HepG2 (cell line): ENCODE results near the gene POLR1G. TPM values are rescaled to one million over a fixed set of nuclear protein-coding genes. Genes with fewer than 3 reads are reported as not detected.

ENCODE experiments used
- DNMT1 ChIP-seq: sonication (generic); formaldehyde crosslinking; IDR thresholded peaks from 2 replicates; pipeline ENCODE4 v1.5.1; 2020; ENCODE audit warnings: mild to moderate bottlenecking, missing genetic modification reagents
- GZF1 ChIP-seq: sonication (generic); formaldehyde crosslinking; IDR thresholded peaks from 2 replicates; pipeline ENCODE4 v1.5.1; 2020; ENCODE audit warnings: mild to moderate bottlenecking, missing genetic modification reagents
- HCFC1 ChIP-seq: fragments of 150-350 bp; IDR thresholded peaks from 2 replicates; pipeline ENCODE4 v1.6.1; 2014; ENCODE audit warnings: low read depth, low read length
- HES4 ChIP-seq: sonication (generic); formaldehyde crosslinking; IDR thresholded peaks from 2 replicates; pipeline ENCODE4 v1.9.0; 2021; ENCODE audit warnings: mild to moderate bottlenecking, missing genetic modification reagents, borderline replicate concordance
- ISL2 ChIP-seq: sonication (generic); formaldehyde crosslinking; IDR thresholded peaks from 2 replicates; pipeline ENCODE4 v1.5.0; 2020; ENCODE audit warnings: missing genetic modification reagents
- NFE2L2 ChIP-seq: fragments of 150-350 bp; IDR thresholded peaks from 2 replicates; pipeline ENCODE4 v1.6.1; 2014; ENCODE audit warnings: low read length
- RNF2 ChIP-seq: fragments of 450-650 bp; conservative IDR thresholded peaks from 2 replicates; pipeline ENCODE4 v1.6.1; 2016; ENCODE audit warnings: low read depth
- ZFP36L1 ChIP-seq: sonication (generic); formaldehyde crosslinking; IDR thresholded peaks from 2 replicates; pipeline ENCODE4 v1.8.0; 2022; ENCODE audit warnings: mild to moderate bottlenecking, missing genetic modification reagents, moderate library complexity
- ZFP36L2 ChIP-seq: sonication (generic); formaldehyde crosslinking; IDR thresholded peaks from 2 replicates; pipeline ENCODE4 v1.4.0; 2020; ENCODE audit warnings: missing genetic modification reagents
- ZKSCAN5 ChIP-seq: sonication (generic); formaldehyde crosslinking; IDR thresholded peaks from 2 replicates; pipeline ENCODE4 v1.5.1; 2020; ENCODE audit warnings: mild to moderate bottlenecking, missing genetic modification reagents
- ZNF142 ChIP-seq: sonication (generic); formaldehyde crosslinking; IDR thresholded peaks from 2 replicates; pipeline ENCODE4 v1.4.0; 2020; ENCODE audit warnings: missing genetic modification reagents
- ZNF484 ChIP-seq: sonication (generic); formaldehyde crosslinking; IDR thresholded peaks from 2 replicates; pipeline ENCODE4 v1.5.1; 2020; ENCODE audit warnings: mild to moderate bottlenecking, low read depth, missing genetic modification reagents, borderline replicate concordance
- ZNF563 ChIP-seq: sonication (generic); formaldehyde crosslinking; IDR thresholded peaks from 2 replicates; pipeline ENCODE4 v1.8.0; 2022; ENCODE audit warnings: mild to moderate bottlenecking, moderate library complexity, missing genetic modification reagents
- ZNF766 ChIP-seq: sonication (generic); formaldehyde crosslinking; IDR thresholded peaks from 2 replicates; pipeline ENCODE4 v1.5.0; 2020; ENCODE audit warnings: missing genetic modification reagents, borderline replicate concordance
- ZNF792 ChIP-seq: IDR thresholded peaks from 2 replicates; pipeline ENCODE4 v1.6.1; 2016
- ZSCAN30 ChIP-seq: sonication (generic); formaldehyde crosslinking; IDR thresholded peaks from 2 replicates; pipeline ENCODE4 v1.5.0; 2020; ENCODE audit warnings: mild to moderate bottlenecking, missing genetic modification reagents
- ZZZ3 ChIP-seq: sonication (generic); formaldehyde crosslinking; IDR thresholded peaks from 2 replicates; pipeline ENCODE4 v1.4.0; 2020; ENCODE audit warnings: missing genetic modification reagents, mild to moderate bottlenecking, borderline replicate concordance
- polyA plus RNA-seq, 8 experiments: library from polyadenylated mRNA; depleted of rRNA in 3 of 8; stranded (reverse) in 7 of 8; unstranded in 1 of 8; fragments of >200 nt; fragmentation: Illumina TruSeq in 4 of 8; extraction: Trizol in 4 of 8; gene quantifications; 2 replicates each; pipeline versions ENCODE4 v1.2.1 to v1.2.3, GENCODE V29; 2011 to 2016; ENCODE audit warnings: low read depth in 4 of 8, missing spikeins in 1 of 8, mixed read lengths in 1 of 8; ENCODE audit not compliant: insufficient read depth in 1 of 8
- total RNA-seq, 5 experiments: library from RNA; depleted of rRNA; stranded (reverse); fragments of >200 nt; fragmentation: Illumina TruSeq; extraction: Trizol; gene quantifications; 2 replicates each; pipeline ENCODE4 v1.2.3, GENCODE V29; 2016; ENCODE audit warnings: low read depth in 1 of 5
- TF ChIP-seq, protein P1 (sequence below): conservative IDR thresholded peaks from 2 replicates; pipeline ENCODE4 v1.6.1; 2018; ENCODE audit warnings: missing genetic modification reagents
- TF ChIP-seq, protein P2 (sequence below): sonication (generic); formaldehyde crosslinking; IDR thresholded peaks from 2 replicates; pipeline ENCODE4 v1.8.1; 2023; ENCODE audit warnings: mild to moderate bottlenecking, moderate library complexity, missing genetic modification reagents
- TF ChIP-seq, protein P3 (sequence below): fragments of 450-650 bp; IDR thresholded peaks from 2 replicates; pipeline ENCODE4 v1.6.1; 2016
- TF ChIP-seq, protein P4 (sequence below): sonication (generic); formaldehyde crosslinking; IDR thresholded peaks from 2 replicates; pipeline ENCODE4 v1.4.0; 2020; ENCODE audit warnings: missing genetic modification reagents

POLR1G gene
- total and polyA plus RNA-seq, 2 of the 13 experiments (the other 11 are each of a cell fraction or from before 2014, with no cell fraction given): 3.5 to 20.8 TPM

GRCh38 chr19:45423033-45423588 is 16.7 kb downstream of the POLR1G start (continued):
- TF ChIP-seq, protein P1, sequence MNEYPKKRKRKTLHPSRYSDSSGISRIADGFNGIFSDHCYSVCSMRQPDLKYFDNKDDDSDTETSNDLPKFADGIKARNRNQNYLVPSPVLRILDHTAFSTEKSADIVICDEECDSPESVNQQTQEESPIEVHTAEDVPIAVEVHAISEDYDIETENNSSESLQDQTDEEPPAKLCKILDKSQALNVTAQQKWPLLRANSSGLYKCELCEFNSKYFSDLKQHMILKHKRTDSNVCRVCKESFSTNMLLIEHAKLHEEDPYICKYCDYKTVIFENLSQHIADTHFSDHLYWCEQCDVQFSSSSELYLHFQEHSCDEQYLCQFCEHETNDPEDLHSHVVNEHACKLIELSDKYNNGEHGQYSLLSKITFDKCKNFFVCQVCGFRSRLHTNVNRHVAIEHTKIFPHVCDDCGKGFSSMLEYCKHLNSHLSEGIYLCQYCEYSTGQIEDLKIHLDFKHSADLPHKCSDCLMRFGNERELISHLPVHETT (CRISPR knock-in tag): no peak; the same call in 1 of the 2 replicates
- TF ChIP-seq, protein P2, sequence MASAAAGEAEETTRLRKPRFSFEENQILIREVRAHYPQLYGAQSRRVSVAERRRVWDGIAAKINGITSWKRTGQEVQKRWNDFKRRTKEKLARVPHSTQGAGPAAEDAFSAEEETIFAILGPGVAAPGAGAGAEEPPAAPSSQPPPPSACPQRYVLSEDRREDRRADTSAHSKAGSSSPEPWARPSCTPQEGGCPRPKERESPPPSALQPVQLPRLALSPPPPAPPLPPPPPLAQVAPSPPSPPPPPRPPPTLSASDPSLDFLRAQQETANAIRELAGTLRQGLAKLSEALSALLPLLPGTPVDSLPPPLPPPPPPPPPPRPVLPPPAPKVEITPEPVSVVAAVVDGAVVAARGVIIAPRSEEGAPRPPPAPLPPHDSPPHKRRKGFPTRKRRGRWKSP (CRISPR knock-in tag): no peak
- TF ChIP-seq, protein P3, sequence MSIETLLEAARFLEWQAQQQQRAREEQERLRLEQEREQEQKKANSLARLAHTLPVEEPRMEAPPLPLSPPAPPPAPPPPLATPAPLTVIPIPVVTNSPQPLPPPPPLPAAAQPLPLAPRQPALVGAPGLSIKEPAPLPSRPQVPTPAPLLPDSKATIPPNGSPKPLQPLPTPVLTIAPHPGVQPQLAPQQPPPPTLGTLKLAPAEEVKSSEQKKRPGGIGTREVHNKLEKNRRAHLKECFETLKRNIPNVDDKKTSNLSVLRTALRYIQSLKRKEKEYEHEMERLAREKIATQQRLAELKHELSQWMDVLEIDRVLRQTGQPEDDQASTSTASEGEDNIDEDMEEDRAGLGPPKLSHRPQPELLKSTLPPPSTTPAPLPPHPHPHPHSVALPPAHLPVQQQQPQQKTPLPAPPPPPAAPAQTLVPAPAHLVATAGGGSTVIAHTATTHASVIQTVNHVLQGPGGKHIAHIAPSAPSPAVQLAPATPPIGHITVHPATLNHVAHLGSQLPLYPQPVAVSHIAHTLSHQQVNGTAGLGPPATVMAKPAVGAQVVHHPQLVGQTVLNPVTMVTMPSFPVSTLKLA: no peak
- TF ChIP-seq ZSCAN30 (CRISPR knock-in tag): no peak
- TF ChIP-seq ZZZ3: no peak
- no peak; the same call in 1 of the 2 replicates for TF ChIP-seq ZNF563 (CRISPR knock-in tag)
- TF ChIP-seq GZF1: no peak
- TF ChIP-seq, protein P4, sequence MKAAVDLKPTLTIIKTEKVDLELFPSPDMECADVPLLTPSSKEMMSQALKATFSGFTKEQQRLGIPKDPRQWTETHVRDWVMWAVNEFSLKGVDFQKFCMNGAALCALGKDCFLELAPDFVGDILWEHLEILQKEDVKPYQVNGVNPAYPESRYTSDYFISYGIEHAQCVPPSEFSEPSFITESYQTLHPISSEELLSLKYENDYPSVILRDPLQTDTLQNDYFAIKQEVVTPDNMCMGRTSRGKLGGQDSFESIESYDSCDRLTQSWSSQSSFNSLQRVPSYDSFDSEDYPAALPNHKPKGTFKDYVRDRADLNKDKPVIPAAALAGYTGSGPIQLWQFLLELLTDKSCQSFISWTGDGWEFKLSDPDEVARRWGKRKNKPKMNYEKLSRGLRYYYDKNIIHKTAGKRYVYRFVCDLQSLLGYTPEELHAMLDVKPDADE (CRISPR knock-in tag): no peak
- TF ChIP-seq ZFP36L2 (CRISPR knock-in tag): no peak
- no peak for TF ChIP-seq ISL2 (CRISPR knock-in tag)
- no peak for TF ChIP-seq ZNF142 (CRISPR knock-in tag)
- no peak for TF ChIP-seq NFE2L2
- TF ChIP-seq ZNF792 (CRISPR knock-in tag): 0 out of 2 replicates have a peak, but pooled peaks have one; percentile 5
- TF ChIP-seq ZKSCAN5: no peak
- TF ChIP-seq ZNF766: no peak
- no peak for TF ChIP-seq ZFP36L1 (CRISPR knock-in tag)
- TF ChIP-seq HCFC1: no peak
- no peak for TF ChIP-seq HES4 (CRISPR knock-in tag)
- no peak for TF ChIP-seq RNF2
- TF ChIP-seq ZNF484 (CRISPR knock-in tag): no peak
- no peak for TF ChIP-seq DNMT1 (CRISPR knock-in tag)
